ENCODE data around the gene ICE1.
"Not testable (repeated sequence)": the region's sequence is repeated elsewhere in the genome, so short reads cannot be mapped to it uniquely, and the experiment has no call there.

ICE1 gene

DNA sequence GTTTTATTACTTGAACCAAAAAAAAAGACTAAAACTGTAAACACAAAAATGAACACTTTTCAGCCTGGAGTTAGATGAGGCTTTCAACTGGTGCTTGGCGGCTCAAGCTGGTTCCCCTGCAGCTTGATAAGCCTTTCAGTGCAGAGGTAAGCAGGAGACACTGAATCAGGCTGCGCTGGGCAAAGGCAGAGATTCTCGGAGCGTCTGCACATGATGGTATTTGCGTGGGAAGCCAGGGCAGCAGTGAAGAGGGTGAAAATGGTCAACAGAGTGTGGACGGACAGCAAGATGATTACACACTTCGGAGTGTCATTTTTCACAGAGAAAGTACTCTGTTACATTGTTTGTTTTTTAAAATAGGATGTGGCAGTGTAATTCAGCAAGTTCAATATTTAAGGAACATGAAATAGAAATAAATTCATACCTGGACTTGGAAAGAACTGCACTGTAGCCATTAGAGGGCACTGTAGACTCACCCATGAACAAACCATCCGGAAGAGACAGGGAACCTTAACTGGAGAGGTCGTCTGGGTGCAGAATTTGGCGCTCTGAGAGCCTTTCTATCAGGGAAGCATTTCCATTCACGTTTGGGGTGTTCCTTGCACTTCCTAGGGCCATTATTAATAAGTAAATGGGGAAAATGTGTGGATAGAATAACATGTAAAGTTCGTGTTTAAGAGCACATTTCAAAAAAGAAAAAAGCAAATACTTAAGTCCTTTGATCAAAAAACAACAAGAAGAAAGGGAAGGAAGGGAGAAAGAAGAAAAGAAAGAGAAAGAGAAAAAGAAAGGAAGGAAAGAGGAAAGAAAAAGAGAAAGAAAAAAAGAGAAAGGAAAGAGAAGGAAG is 69.8 kb downstream of the ICE1 start:
- no peak for DNase-seq

DNA sequence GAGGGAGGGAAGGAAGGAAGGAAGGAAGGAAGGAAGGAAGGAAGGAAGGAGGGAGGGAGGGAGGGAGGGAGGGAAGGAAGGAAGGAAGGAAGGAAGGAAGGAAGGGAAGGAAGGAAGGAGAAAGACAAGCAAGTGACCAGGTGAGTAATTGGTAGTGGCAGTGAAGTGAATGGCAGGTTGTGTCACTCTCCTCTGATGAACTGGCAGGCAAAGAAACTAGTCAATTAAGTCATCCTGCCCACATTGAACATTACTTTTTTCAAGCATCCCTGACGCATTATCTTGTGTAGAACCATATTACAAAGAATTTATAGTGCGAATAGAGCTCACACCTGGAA is 70.4 kb downstream of the ICE1 start:
- DNase-seq: not testable (repeated sequence)

GRCh38 chr5:5494489-5495402 is 72.3 kb downstream of the ICE1 start:
- DNase-seq: peak; percentile 59

GRCh38 chr5:5497152-5497788 is 74.8 kb downstream of the ICE1 start:
- DNase-seq: peak; percentile 50

- DNase-seq: no peak
Observed at GRCh38 chr5:5499442-5499841, 77.0 kb downstream of the ICE1 start.

GRCh38 chr5:5504325-5504724 is 81.8 kb downstream of the ICE1 start:
- no peak for DNase-seq

DNA sequence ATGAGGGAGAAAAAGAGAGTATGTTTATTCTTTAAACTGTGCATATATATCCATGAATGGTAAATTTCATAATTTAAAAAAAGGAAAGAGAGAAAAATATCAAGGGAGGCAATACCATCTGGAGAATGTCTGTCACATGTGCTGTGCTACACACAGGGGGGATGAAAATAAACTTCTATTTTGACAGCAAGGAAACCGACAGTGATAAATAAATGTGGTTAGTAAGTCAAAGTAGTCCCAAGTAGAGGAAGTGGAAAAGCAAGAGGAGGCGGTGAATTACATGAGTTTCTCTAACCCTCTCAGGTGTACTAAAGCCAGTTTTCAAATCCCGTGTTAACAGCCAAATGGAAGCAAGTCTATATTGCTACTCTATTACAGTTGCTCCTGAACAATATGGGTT is 83.3 kb downstream of the ICE1 start:
- no peak for DNase-seq

DNA sequence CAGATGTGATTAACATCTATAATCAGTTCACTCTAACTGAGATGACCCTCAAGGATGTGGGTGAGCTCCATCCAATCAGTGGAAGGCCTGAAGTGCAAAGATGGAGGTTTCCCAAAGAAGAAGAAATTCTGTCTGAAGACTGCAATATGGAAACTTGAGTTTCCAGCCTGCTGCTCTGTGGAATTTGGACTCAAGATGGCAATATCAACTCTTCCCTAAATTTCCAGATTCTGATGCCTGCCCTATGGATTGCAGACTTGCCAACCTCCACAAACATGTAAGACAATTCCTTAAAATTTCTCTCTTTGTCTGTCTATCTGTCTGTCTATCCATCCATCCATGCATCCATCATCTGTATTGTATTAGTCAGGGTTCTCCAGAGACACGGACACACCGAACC is 85.9 kb downstream of the ICE1 start:
- DNase-seq: no peak

- no peak for DNase-seq
Observed at GRCh38 chr5:5511904-5512416, 89.5 kb downstream of the ICE1 start.

DNA sequence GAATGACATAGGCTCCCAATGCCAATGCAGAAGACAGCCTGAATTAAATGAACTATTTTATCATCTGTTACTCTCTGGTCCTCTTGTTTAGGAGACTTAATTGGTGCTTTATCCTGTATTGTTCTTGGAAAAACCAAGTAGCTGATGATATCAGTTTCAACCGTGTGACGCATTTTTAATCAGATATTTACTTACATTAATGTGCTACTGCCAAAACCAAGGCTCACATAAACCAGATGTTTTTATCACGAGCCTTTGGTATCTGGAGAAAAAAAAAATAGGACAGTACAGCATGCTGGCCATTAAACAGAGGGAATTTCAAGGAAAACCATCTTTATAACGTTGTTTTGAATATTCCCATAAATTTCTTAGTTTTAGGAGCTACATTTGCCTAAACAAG is 90.1 kb downstream of the ICE1 start:
- DNase-seq: no peak

GRCh38 chr5:5520622-5521021 is 98.1 kb downstream of the ICE1 start:
- DNase-seq: not testable (repeated sequence)

DNA sequence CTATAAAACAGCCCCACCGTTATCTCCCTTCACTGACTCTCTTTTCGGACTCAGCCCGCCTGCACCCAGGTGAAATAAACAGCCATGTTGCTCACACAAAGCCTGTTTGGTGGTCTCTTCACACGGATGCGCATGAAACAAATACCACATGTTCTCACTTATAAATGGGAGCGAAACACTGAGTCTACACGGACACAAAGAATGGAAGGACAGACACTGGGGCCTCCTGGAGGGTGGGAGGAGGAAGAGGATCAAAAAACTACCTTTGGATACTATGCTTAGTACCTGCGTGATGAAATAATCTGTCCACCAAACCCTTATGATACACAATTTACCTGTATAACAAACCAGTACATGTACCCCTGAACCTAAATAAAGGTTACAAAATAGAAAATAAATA is 98.6 kb downstream of the ICE1 start:
- DNase-seq: no peak

- no peak for DNase-seq
Observed at GRCh38 chr5:5521478-5521877, 99.0 kb downstream of the ICE1 start.

GRCh38 chr5:5522336-5522735 is 99.9 kb downstream of the ICE1 start:
- DNase-seq: no peak

GRCh38 chr5:5523066-5523505 is 100.6 kb downstream of the ICE1 start:
- DNase-seq: no peak

DNA sequence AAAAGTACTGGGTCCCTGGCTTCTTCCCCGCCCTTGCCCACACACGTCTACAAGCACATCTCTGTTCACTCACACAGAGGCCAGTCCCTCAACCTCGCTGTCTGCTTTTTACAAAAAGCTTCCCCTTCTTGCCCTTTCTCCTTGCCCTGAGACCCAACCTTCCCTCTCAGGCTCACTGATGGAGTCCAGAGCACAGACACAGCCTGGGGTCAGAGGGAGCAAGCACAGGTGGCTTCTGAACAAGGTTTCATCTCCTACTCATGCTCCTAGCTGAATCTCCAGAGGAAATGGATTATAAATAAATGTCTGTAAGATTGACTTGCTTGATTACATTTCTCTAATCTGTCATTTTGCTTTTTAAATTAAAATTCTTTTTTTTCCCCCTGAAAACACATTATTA is 101.8 kb downstream of the ICE1 start:
- no peak for DNase-seq

- no peak for DNase-seq
Observed at GRCh38 chr5:5531371-5531770, 108.9 kb downstream of the ICE1 start.

- no peak for DNase-seq
Observed at GRCh38 chr5:5532306-5533076, 110.0 kb downstream of the ICE1 start.

DNA sequence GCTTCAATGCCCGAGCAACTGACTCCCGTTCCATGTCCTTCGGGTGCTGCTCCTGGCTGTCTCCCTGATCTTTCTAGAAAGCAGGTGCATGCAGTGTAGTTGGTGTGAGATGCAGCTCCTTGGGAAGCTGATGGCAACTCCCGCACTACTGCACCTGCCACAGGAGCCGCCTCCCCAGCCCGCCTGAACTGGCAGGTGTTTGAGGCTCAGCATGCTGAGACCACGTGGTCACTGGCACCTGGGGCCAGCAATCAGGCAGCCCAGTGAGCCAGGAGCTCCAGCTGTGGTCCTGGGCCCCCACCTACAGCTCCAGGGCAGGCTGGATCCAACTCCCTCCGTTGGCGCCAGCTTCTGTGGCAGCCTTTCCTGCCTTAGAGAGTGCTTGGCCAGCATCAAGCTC is 111.5 kb downstream of the ICE1 start:
- no peak for DNase-seq

GRCh38 chr5:5534333-5534732 is 111.9 kb downstream of the ICE1 start:
- no peak for DNase-seq

DNA sequence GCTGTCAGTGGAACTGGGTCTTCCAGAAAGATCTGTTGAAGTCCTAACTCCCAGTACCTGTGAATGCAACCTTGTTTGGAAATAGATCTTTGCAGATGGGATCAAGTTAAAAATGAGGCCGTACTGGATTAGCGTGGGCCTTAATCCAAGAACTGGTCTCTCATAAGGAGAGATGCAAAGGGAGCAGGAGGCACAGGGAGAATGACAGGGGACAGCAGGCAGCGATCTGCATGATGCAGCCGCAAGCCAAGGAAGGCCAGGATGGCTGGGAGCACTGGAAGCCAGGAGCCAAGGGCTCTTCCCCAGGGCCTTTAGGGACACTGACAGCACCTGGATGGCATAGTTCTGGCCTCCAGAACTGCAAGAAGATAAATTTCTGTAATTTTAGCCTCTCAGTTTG is 114.4 kb downstream of the ICE1 start:
- no peak for DNase-seq

DNA sequence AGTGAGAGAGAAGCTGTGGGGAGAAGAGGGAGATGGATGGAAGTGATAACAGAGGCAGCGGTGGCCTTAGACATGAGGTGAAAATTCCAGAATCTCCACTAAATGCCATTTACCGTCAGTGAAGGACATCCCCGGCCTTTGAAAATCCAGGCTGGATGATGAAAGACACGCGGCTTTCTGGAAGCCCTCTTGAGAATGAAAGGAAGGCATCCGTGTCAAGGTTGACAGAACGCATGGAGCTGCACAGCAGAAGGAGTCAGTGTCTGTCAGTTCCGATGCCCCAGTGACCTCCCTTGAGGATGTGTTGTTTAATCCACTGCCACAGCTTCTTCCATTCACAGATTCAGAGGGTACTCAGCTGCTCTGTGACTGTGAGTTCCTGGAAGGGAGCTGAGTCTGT is 114.9 kb downstream of the ICE1 start:
- no peak for DNase-seq

- DNase-seq: no peak
Observed at GRCh38 chr5:5539590-5539989, 117.1 kb downstream of the ICE1 start.
